Fibroblast of lung (primary cell): ENCODE measurements around the gene OS9. TPM values are rescaled to one million over a fixed set of nuclear protein-coding genes. Genes with fewer than 3 reads are reported as not detected.
"Not testable (repeated sequence)": the region's sequence is repeated elsewhere in the genome, so short reads cannot be mapped to it uniquely, and the experiment has no call there.

Experiments used
- DNase-seq, 2 donors: peaks; one replicate each; pipeline versions ENCODE4 v3.0.0 to v3.0.0-alpha.2; 2010; ENCODE audit warnings: low read depth in 2 of 2
- H2AFZ ChIP-seq: 2 replicates; pipeline ENCODE4 v1.5.1; 2012; ENCODE audit warnings: low read length, control low read depth, inconsistent platforms
- H3K27ac ChIP-seq: 2 replicates; pipeline ENCODE4 v1.5.1; 2011; ENCODE audit warnings: low read length, control low read depth; ENCODE audit not compliant: insufficient read depth
- H3K27me3 ChIP-seq: 2 replicates; pipeline ENCODE4 v1.5.1; 2011; ENCODE audit warnings: mild to moderate bottlenecking, low read length; ENCODE audit not compliant: control insufficient read depth, insufficient read depth
- H3K36me3 ChIP-seq: 2 replicates; pipeline ENCODE4 v1.5.1; 2011; ENCODE audit warnings: low read length; ENCODE audit not compliant: control insufficient read depth, insufficient read depth
- H3K4me1 ChIP-seq: 2 replicates; pipeline ENCODE4 v1.5.1; 2011; ENCODE audit warnings: low read length; ENCODE audit not compliant: control insufficient read depth, insufficient read depth; ENCODE audit errors: extremely low read depth
- H3K4me2 ChIP-seq: 2 replicates; pipeline ENCODE4 v1.5.1; 2011; ENCODE audit warnings: low read length, control low read depth; ENCODE audit not compliant: insufficient read depth; ENCODE audit errors: extremely low read depth
- H3K4me3 ChIP-seq, 4 experiments: fragments of 200-600 bp in 1 of 4; sonication (generic) in 1 of 4; replicated peaks in 1 of 4; 2 replicates each; pipeline ENCODE4 v1.5.1; 2011 to 2016; ENCODE audit warnings: low read length in 4 of 4, low read depth in 3 of 4, mild to moderate bottlenecking in 3 of 4, control low read depth in 2 of 4, inconsistent platforms in 1 of 4, mixed read lengths in 1 of 4; ENCODE audit not compliant: insufficient read depth in 1 of 4; ENCODE audit errors: control extremely low read depth in 1 of 4
- H3K79me2 ChIP-seq: 2 replicates; pipeline ENCODE4 v1.5.1; 2012; ENCODE audit warnings: mild to moderate bottlenecking, low read length, inconsistent platforms; ENCODE audit not compliant: control insufficient read depth, insufficient read depth
- H3K9ac ChIP-seq: 2 replicates; pipeline ENCODE4 v1.5.1; 2011; ENCODE audit warnings: mild to moderate bottlenecking, low read length, control low read depth; ENCODE audit not compliant: insufficient read depth
- H3K9me3 ChIP-seq: 2 replicates; pipeline ENCODE4 v1.5.1; 2012; ENCODE audit warnings: low read depth, low read length; ENCODE audit not compliant: control insufficient read depth, insufficient read depth
- H4K20me1 ChIP-seq: 2 replicates; pipeline ENCODE4 v1.5.1; 2011; ENCODE audit warnings: low read length; ENCODE audit not compliant: control insufficient read depth, insufficient read depth; ENCODE audit errors: extremely low read depth
- CTCF ChIP-seq, 2 donors: IDR thresholded peaks in 1 of 2; conservative IDR thresholded peaks in 1 of 2; 1 replicate in 1 of 2; 2 replicates in 1 of 2; pipeline ENCODE4 v1.5.1; 2011 to 2012; ENCODE audit warnings: low read length in 2 of 2, control low read depth in 1 of 2, inconsistent platforms in 1 of 2, low read depth in 1 of 2, mild to moderate bottlenecking in 1 of 2
- EZH2 ChIP-seq: IDR thresholded peaks from 2 replicates; pipeline ENCODE4 v1.5.1; 2012; ENCODE audit warnings: low read length, control low read depth, mild to moderate bottlenecking; ENCODE audit errors: missing control alignments
- polyA plus RNA-seq, 2 donors: library from polyadenylated mRNA; depleted of rRNA in 1 of 2; stranded (reverse) in 1 of 2; unstranded in 1 of 2; fragments of >200 nt; gene quantifications; 2 replicates each; pipeline ENCODE4 v1.2.1, GENCODE V29; 2011 to 2012; ENCODE audit warnings: missing spikeins in 1 of 2
- total RNA-seq: library from RNA; depleted of rRNA; stranded (reverse); fragments of >200 nt; gene quantifications from 2 replicates; pipeline ENCODE4 v1.2.1, GENCODE V29; 2014

The OS9 gene
- total and polyA plus RNA-seq, 2 donors (not counting 1 experiment from before 2014, with no cell fraction given): 170 to 316 TPM

- no peaks in the 10 kb centered on the region for H3K79me2 ChIP-seq
- no peaks in the 10 kb centered on the region for H3K4me1 ChIP-seq
- H3K9me3 ChIP-seq: no peaks in the 10 kb centered on the region
- H3K27ac ChIP-seq: no peak overlapping the region
- H3K36me3 ChIP-seq: no peaks in the 10 kb centered on the region
- H2AFZ ChIP-seq: no peak overlapping the region
- no peaks in the 10 kb centered on the region for H4K20me1 ChIP-seq
- no peak for TF ChIP-seq CTCF (conservative IDR thresholded peaks at IDR 0.05 in 1 of 2, IDR thresholded peaks at IDR 0.05 in 1 of 2; ENCODE audit: low read depth in 1 of 2, low read length in 2 of 2)
- TF ChIP-seq EZH2: no peak
- H3K9ac ChIP-seq: no peak overlapping the region
- no peak overlapping the region for H3K4me2 ChIP-seq
- no peak overlapping the region for H3K4me3 ChIP-seq
- no peak for DNase-seq
- no peaks in the 10 kb centered on the region for H3K27me3 ChIP-seq
These were observed 35.0 kb upstream of the OS9 start for GRCh38 chr12:57658890-57659289.

- Histone ChIP-seq H4K20me1 (no peaks in the 10 kb centered on the region), H3K27me3 (no peaks in the 10 kb centered on the region), H3K79me2 (no peaks in the 10 kb centered on the region)
These were observed 32.6 kb upstream of the OS9 start for GRCh38 chr12:57661376-57661775.

GRCh38 chr12:57665066-57665820 lies 28.7 kb upstream of the OS9 start:
- H3K27ac ChIP-seq, DNase-seq, H3K9me3 ChIP-seq, H3K4me2 ChIP-seq, H3K9ac ChIP-seq, H3K4me3 ChIP-seq, H4K20me1 ChIP-seq, H3K79me2 ChIP-seq, H2AFZ ChIP-seq, H3K36me3 ChIP-seq, H3K27me3 ChIP-seq, H3K4me1 ChIP-seq: not testable (repeated sequence)

More at GRCh38 chr12:57661376-57661775, 32.6 kb upstream of the OS9 start:
- H3K4me2 ChIP-seq: no peak overlapping the region
- no peak for DNase-seq
- H3K9me3 ChIP-seq: no peaks in the 10 kb centered on the region
- no peak overlapping the region for H3K9ac ChIP-seq
- no peak for TF ChIP-seq CTCF (conservative IDR thresholded peaks at IDR 0.05 in 1 of 2, IDR thresholded peaks at IDR 0.05 in 1 of 2; ENCODE audit: low read depth in 1 of 2, low read length in 2 of 2)
- no peak for TF ChIP-seq EZH2
- no peak overlapping the region for H3K27ac ChIP-seq
- no peaks in the 10 kb centered on the region for H3K36me3 ChIP-seq
- no peak overlapping the region for H2AFZ ChIP-seq
- no peaks in the 10 kb centered on the region for H3K4me1 ChIP-seq
- no peak overlapping the region for H3K4me3 ChIP-seq
